ENCODE results near the gene ROBO1. TPM values are rescaled to one million over a fixed set of nuclear protein-coding genes. Genes with fewer than 3 reads are reported as not detected.

Gene ROBO1
- total and polyA plus RNA-seq, 12 donors: 6.4 to 144 (median 43.9) TPM

DNA sequence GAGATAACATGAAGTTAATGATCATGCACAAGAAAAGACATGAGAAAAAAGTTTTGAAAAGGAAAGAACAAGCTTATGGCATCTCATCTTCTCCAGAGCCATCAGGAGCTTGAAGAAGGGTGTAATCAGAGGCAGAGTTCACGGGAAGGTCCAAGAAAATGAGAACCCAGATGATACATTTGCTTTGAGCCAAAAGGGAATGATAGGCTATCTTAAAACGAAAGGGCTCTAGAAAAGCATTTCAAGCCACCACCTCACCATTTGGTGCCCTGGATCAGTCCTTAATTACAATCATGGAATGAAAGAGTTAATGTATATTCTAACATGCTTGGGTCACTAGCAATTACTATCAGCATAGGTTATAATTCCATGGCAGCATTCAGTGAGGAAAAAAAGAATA, 781.8 kb downstream of the ROBO1 start:
- no peak for TF ChIP-seq POLR2A (IDR thresholded peaks at IDR 0.05)
- TF ChIP-seq, protein P1, sequence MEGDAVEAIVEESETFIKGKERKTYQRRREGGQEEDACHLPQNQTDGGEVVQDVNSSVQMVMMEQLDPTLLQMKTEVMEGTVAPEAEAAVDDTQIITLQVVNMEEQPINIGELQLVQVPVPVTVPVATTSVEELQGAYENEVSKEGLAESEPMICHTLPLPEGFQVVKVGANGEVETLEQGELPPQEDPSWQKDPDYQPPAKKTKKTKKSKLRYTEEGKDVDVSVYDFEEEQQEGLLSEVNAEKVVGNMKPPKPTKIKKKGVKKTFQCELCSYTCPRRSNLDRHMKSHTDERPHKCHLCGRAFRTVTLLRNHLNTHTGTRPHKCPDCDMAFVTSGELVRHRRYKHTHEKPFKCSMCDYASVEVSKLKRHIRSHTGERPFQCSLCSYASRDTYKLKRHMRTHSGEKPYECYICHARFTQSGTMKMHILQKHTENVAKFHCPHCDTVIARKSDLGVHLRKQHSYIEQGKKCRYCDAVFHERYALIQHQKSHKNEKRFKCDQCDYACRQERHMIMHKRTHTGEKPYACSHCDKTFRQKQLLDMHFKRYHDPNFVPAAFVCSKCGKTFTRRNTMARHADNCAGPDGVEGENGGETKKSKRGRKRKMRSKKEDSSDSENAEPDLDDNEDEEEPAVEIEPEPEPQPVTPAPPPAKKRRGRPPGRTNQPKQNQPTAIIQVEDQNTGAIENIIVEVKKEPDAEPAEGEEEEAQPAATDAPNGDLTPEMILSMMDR (IDR thresholded peaks at IDR 0.05): no peak
- H3K36me3 ChIP-seq (replicated peaks in 1 of 2): no peaks in the 10 kb centered on the region
- no peaks in the 10 kb centered on the region for H3K9me3 ChIP-seq (replicated peaks in 1 of 3)
- no peaks in the 10 kb centered on the region for H3K4me1 ChIP-seq (replicated peaks in 1 of 2)
- no peak overlapping the region for H3K27ac ChIP-seq
- intact Hi-C loops (cut with DNase I): no loop called here
- DNase-seq: no peak
- WGBS, 4 donors: 73 to 89% (median 82%) methylated on average over 2 of the region's 2 CpGs
- no peaks in the 10 kb centered on the region for H3K27me3 ChIP-seq
- no peak overlapping the region for H3K4me3 ChIP-seq

DNA sequence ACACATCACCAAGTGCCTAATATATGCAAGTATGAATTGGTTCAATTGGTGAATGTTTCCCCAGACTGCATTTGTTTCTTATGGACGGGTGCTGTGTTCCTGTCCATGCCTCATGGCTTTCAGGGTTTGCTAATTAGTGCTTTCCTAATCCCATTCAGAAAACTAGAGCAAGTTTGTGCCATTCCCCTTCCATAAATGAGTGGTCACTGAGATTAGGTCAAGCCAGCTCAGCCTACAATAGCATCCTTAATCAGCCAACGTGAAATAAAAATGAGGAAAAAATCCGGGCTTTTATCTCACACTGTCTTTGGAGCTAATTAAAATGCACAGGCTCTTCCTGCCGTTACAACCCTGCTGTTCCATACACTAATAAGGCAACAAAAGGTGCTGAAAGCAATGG, 788.8 kb downstream of the ROBO1 start:
- H3K4me1 ChIP-seq (replicated peaks in 1 of 2): no peaks in the 10 kb centered on the region
- WGBS, 4 donors: 64 to 73% (median 68%) methylated on average over 4 of the region's 4 CpGs
- no peaks in the 10 kb centered on the region for H3K36me3 ChIP-seq (replicated peaks in 1 of 2)
- no peaks in the 10 kb centered on the region for H3K9me3 ChIP-seq (replicated peaks in 1 of 3)
- no peak for DNase-seq
- H3K4me3 ChIP-seq: no peak overlapping the region
- no peak overlapping the region for H3K27ac ChIP-seq
- intact Hi-C loops (cut with DNase I): no loop called here
- TF ChIP-seq, protein P1 (IDR thresholded peaks at IDR 0.05): no peak
- TF ChIP-seq POLR2A (IDR thresholded peaks at IDR 0.05): no peak
- H3K27me3 ChIP-seq: no peaks in the 10 kb centered on the region

DNA sequence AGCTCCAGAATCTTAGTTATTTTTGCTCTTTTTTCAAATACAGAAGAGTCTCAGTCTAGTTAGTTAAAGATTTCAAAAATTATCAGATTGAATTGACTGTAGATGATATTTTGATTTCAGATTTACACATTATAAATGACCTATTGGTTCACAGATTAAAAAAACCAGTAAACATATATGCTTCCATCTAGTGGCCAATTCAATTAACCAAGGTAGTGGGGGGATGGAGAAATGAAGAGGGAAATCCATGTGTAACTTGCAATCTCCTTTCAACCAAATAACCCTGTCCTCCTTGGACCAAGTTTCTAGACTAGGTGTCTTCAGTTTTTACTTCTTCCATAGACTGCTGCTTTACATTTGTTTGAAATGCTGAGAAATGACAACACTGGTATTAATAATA, 789.8 kb downstream of the ROBO1 start:
- Histone ChIP-seq H3K4me1 (replicated peaks in 1 of 2) (no peaks in the 10 kb centered on the region), H3K36me3 (replicated peaks in 1 of 2) (no peaks in the 10 kb centered on the region), H3K27ac (no peak overlapping the region), H3K4me3 (no peak overlapping the region), H3K9me3 (replicated peaks in 1 of 3) (no peaks in the 10 kb centered on the region), H3K27me3 (no peaks in the 10 kb centered on the region)
- TF ChIP-seq, protein P1 (IDR thresholded peaks at IDR 0.05): peak in 5 of 6 experiments; percentile 8 to 46 (median 42)
- TF ChIP-seq POLR2A (IDR thresholded peaks at IDR 0.05): no peak
- DNase-seq: no peak
- intact Hi-C loops (cut with DNase I): no loop called here

DNA sequence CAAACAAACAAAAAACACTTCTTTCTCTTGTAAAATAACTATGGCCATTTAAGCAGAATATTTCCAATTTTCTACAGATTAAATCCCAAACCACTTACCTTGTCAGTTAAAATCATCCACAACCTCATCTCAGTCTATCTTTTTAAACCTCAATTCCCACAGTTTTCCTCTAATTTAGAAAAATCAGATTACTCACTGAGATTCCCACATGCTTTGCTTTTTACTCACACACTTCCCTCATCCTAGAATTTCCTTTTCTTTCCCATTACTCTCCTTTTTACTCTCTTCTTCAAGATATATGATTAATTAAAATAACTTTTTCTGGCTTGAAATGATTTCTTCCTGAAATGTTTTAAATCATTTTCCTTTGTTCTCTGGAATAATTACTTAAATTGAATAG, 790.7 kb downstream of the ROBO1 start:
- no peak overlapping the region for H3K4me3 ChIP-seq
- H3K4me1 ChIP-seq (replicated peaks in 1 of 2): no peaks in the 10 kb centered on the region
- H3K27ac ChIP-seq: no peak overlapping the region
- intact Hi-C loops (cut with DNase I): no loop called here
- no peaks in the 10 kb centered on the region for H3K36me3 ChIP-seq (replicated peaks in 1 of 2)
- no peak for TF ChIP-seq POLR2A (IDR thresholded peaks at IDR 0.05)
- TF ChIP-seq, protein P1 (IDR thresholded peaks at IDR 0.05): no peak
- no peaks in the 10 kb centered on the region for H3K9me3 ChIP-seq (replicated peaks in 1 of 3)
- H3K27me3 ChIP-seq: no peaks in the 10 kb centered on the region
- no peak for DNase-seq
